HEK293 (cell line): Measurements from ENCODE around the gene MS4A10.
A peak's percentile ranks its signal among the peaks of the same experiment; 100 is the strongest.

Source experiments
- CTCF ChIA-PET: fragments of 350-600 bp; formaldehyde crosslinking; extraction: SDS; loops from one replicate; lab custom pipeline; 2021; ENCODE audit warnings: antibody characterized with exemption; lab: Yijun Ruan, JAX
- POLR2A ChIA-PET: fragments of 300-600 bp; formaldehyde crosslinking; extraction: SDS; loops from one replicate; lab custom pipeline; 2020; ENCODE audit warnings: antibody characterized with exemption, inconsistent platforms; lab: Yijun Ruan, JAX
- H3K27ac ChIP-seq: fragments of 200-500 bp; sonication (Bioruptor generic); 2 replicates; pipeline ENCODE4 v1.5.1; 2014; ENCODE audit warnings: low read depth, low read length, control low read depth, inconsistent platforms; ENCODE audit errors: extremely low read depth
- H3K36me3 ChIP-seq, 2 experiments: fragments of 200-500 bp in 1 of 2; sonication (Bioruptor generic) in 1 of 2; 1 replicate in 1 of 2; 2 replicates in 1 of 2; pipeline ENCODE4 v1.5.1; 2014 to 2017; ENCODE audit warnings: inconsistent platforms in 2 of 2, low read length in 2 of 2; ENCODE audit not compliant: control insufficient read depth in 2 of 2, insufficient read depth in 1 of 2
- H3K4me1 ChIP-seq: fragments of 200-500 bp; sonication (Bioruptor generic); 2 replicates; pipeline ENCODE4 v1.5.1; 2014; ENCODE audit warnings: mild to moderate bottlenecking, low read length, inconsistent platforms; ENCODE audit not compliant: control insufficient read depth, insufficient read depth
- H3K4me3 ChIP-seq: 2 replicates; pipeline ENCODE4 v1.5.1; 2011; ENCODE audit warnings: low read depth, mild to moderate bottlenecking, control low read depth, low read length, moderate library complexity
- H3K9me3 ChIP-seq: fragments of 200-500 bp; sonication (Bioruptor generic); 2 replicates; pipeline ENCODE4 v1.5.1; 2014; ENCODE audit warnings: low read depth, low read length, inconsistent platforms; ENCODE audit not compliant: control insufficient read depth, insufficient read depth
- CTCF ChIP-seq: fragments of 450-650 bp; formaldehyde crosslinking; IDR thresholded peaks from 2 replicates; pipeline ENCODE4 v1.5.1; 2016; ENCODE audit warnings: missing biosample characterization, missing genetic modification characterization
- EGR2 ChIP-seq: fragments of 450-650 bp; formaldehyde crosslinking; IDR thresholded peaks from 2 replicates; pipeline ENCODE4 v1.5.1; 2016; ENCODE audit warnings: low read depth, missing biosample characterization, missing genetic modification characterization
- HIC1 ChIP-seq: fragments of 450-650 bp; formaldehyde crosslinking; IDR thresholded peaks from 2 replicates; pipeline ENCODE4 v1.5.1; 2016; ENCODE audit warnings: missing biosample characterization, missing genetic modification characterization
- KLF10 ChIP-seq: fragments of 450-650 bp; IDR thresholded peaks from 2 replicates; pipeline ENCODE4 v1.5.1; 2018; ENCODE audit warnings: missing biosample characterization, mild to moderate bottlenecking, missing genetic modification characterization
- ZBTB1 ChIP-seq: fragments of 450-650 bp; formaldehyde crosslinking; IDR thresholded peaks from 2 replicates; pipeline ENCODE4 v1.5.1; 2016; ENCODE audit warnings: missing biosample characterization, missing genetic modification characterization
- ZBTB17 ChIP-seq: fragments of 450-650 bp; formaldehyde crosslinking; IDR thresholded peaks from 2 replicates; pipeline ENCODE4 v1.5.1; 2016; ENCODE audit warnings: missing biosample characterization, missing genetic modification characterization
- ZBTB21 ChIP-seq: fragments of 450-650 bp; formaldehyde crosslinking; IDR thresholded peaks from 2 replicates; pipeline ENCODE4 v1.5.1; 2017; ENCODE audit warnings: missing biosample characterization, missing genetic modification characterization
- ZBTB8A ChIP-seq: fragments of 450-650 bp; formaldehyde crosslinking; IDR thresholded peaks from 2 replicates; pipeline ENCODE4 v1.5.1; 2016; ENCODE audit warnings: missing biosample characterization, missing genetic modification characterization
- ZNF2 ChIP-seq: fragments of 450-650 bp; formaldehyde crosslinking; IDR thresholded peaks from 2 replicates; pipeline ENCODE4 v1.5.1; 2016; ENCODE audit warnings: missing biosample characterization, missing genetic modification characterization
- ZNF274 ChIP-seq, 2 experiments: fragments of 200-500 bp in 1 of 2; fragments of 450-650 bp in 1 of 2; sonication (Bioruptor generic) in 1 of 2; formaldehyde crosslinking in 1 of 2; IDR thresholded peaks; 2 replicates each; pipeline versions ENCODE4 v1.5.1 to v1.6.1; 2014 to 2016; ENCODE audit warnings: borderline replicate concordance in 1 of 2, inconsistent platforms in 1 of 2, low read length in 1 of 2, missing biosample characterization in 1 of 2, missing genetic modification characterization in 1 of 2
- ZNF302 ChIP-seq: fragments of 450-650 bp; formaldehyde crosslinking; IDR thresholded peaks from 2 replicates; pipeline ENCODE4 v1.5.1; 2016; ENCODE audit warnings: missing biosample characterization, missing genetic modification characterization, low read depth
- ZNF398 ChIP-seq: fragments of 450-650 bp; formaldehyde crosslinking; IDR thresholded peaks from 2 replicates; pipeline ENCODE4 v1.5.1; 2017; ENCODE audit warnings: missing biosample characterization, missing genetic modification characterization
- ZNF529 ChIP-seq: fragments of 450-650 bp; formaldehyde crosslinking; IDR thresholded peaks from 2 replicates; pipeline ENCODE4 v1.5.1; 2017; ENCODE audit warnings: missing genetic modification characterization, missing biosample characterization; ENCODE audit not compliant: insufficient replicate concordance
- ZNF561 ChIP-seq: fragments of 450-650 bp; IDR thresholded peaks from 2 replicates; pipeline ENCODE4 v1.5.1; 2018; ENCODE audit warnings: missing biosample characterization, missing genetic modification characterization, borderline replicate concordance
- ZNF626 ChIP-seq: fragments of 450-650 bp; sonication (Bioruptor Pico); formaldehyde crosslinking; IDR thresholded peaks from 2 replicates; pipeline ENCODE4 v1.5.1; 2018; ENCODE audit warnings: missing biosample characterization, missing genetic modification characterization, inconsistent platforms
- ZNF654 ChIP-seq: fragments of 450-650 bp; formaldehyde crosslinking; IDR thresholded peaks from 2 replicates; pipeline ENCODE4 v1.5.1; 2016; ENCODE audit warnings: low read depth, missing biosample characterization, missing genetic modification characterization
- ZNF660 ChIP-seq: fragments of 450-650 bp; IDR thresholded peaks from 2 replicates; pipeline ENCODE4 v1.5.1; 2018; ENCODE audit warnings: missing biosample characterization, mild to moderate bottlenecking, missing genetic modification characterization
- ZNF830 ChIP-seq: fragments of 450-650 bp; IDR thresholded peaks from 2 replicates; pipeline ENCODE4 v1.5.0; 2018; ENCODE audit warnings: missing biosample characterization, missing genetic modification characterization, low read depth, mild to moderate bottlenecking, moderate library complexity
- ZNF843 ChIP-seq: fragments of 450-650 bp; formaldehyde crosslinking; IDR thresholded peaks from 2 replicates; pipeline ENCODE4 v1.5.1; 2016; ENCODE audit warnings: missing biosample characterization, missing genetic modification characterization
- TF ChIP-seq, protein P1 (sequence below): fragments of 450-650 bp; formaldehyde crosslinking; IDR thresholded peaks from 2 replicates; pipeline ENCODE4 v1.5.1; 2017; ENCODE audit warnings: missing biosample characterization, missing genetic modification characterization
- TF ChIP-seq, protein P2 (sequence below): fragments of 450-650 bp; formaldehyde crosslinking; conservative IDR thresholded peaks from 2 replicates; pipeline ENCODE4 v1.5.1; 2016; ENCODE audit warnings: low read depth, missing biosample characterization, missing genetic modification characterization
- TF ChIP-seq, protein P3 (sequence below): fragments of 450-650 bp; formaldehyde crosslinking; IDR thresholded peaks from 2 replicates; pipeline ENCODE4 v1.5.1; 2016; ENCODE audit warnings: missing biosample characterization, missing genetic modification characterization

The MS4A10 gene

DNA sequence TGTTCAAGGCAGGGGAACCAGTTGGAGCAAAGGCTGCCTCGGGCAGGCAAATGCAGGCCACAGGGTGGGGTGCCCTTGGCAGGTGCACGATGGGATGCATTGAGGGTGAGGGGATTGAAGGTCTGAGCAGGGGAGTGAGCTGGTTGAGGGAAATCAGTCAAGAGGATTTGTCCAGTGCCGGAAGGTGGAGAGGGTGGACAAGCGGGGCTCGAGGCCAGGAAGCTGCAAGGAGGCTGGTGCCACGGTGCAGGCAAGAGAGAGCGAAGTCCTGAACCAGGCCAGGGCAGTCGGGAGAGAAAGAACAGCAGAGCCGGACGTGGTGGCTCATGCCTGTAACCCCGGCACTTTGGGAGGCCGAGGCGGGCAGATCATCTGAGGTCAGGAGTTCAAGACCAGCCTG lies 10.4 kb upstream of the MS4A10 start (continued):
- no peak for TF ChIP-seq KLF10 (tag by site-specific recombination)
- TF ChIP-seq ZNF843 (tag by site-specific recombination) = no peak
- no peak for TF ChIP-seq ZNF529 (tag by site-specific recombination)
- TF ChIP-seq ZBTB1 = no peak
- no peak for TF ChIP-seq ZBTB21 (tag by site-specific recombination)
- no peak for TF ChIP-seq ZNF626 (tag by site-specific recombination)
- TF ChIP-seq ZNF398 = no peak
- no peak for TF ChIP-seq ZNF302 (tag by site-specific recombination)
- TF ChIP-seq, protein P1, sequence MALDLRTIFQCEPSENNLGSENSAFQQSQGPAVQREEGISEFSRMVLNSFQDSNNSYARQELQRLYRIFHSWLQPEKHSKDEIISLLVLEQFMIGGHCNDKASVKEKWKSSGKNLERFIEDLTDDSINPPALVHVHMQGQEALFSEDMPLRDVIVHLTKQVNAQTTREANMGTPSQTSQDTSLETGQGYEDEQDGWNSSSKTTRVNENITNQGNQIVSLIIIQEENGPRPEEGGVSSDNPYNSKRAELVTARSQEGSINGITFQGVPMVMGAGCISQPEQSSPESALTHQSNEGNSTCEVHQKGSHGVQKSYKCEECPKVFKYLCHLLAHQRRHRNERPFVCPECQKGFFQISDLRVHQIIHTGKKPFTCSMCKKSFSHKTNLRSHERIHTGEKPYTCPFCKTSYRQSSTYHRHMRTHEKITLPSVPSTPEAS = no peak
- no peak for TF ChIP-seq ZNF274 (IDR thresholded peaks at IDR 0.05; ENCODE audit: low read length)
- no peak for TF ChIP-seq ZNF274 (tag by site-specific recombination; IDR thresholded peaks at IDR 0.05; ENCODE audit: borderline replicate concordance)
- TF ChIP-seq, protein P2, sequence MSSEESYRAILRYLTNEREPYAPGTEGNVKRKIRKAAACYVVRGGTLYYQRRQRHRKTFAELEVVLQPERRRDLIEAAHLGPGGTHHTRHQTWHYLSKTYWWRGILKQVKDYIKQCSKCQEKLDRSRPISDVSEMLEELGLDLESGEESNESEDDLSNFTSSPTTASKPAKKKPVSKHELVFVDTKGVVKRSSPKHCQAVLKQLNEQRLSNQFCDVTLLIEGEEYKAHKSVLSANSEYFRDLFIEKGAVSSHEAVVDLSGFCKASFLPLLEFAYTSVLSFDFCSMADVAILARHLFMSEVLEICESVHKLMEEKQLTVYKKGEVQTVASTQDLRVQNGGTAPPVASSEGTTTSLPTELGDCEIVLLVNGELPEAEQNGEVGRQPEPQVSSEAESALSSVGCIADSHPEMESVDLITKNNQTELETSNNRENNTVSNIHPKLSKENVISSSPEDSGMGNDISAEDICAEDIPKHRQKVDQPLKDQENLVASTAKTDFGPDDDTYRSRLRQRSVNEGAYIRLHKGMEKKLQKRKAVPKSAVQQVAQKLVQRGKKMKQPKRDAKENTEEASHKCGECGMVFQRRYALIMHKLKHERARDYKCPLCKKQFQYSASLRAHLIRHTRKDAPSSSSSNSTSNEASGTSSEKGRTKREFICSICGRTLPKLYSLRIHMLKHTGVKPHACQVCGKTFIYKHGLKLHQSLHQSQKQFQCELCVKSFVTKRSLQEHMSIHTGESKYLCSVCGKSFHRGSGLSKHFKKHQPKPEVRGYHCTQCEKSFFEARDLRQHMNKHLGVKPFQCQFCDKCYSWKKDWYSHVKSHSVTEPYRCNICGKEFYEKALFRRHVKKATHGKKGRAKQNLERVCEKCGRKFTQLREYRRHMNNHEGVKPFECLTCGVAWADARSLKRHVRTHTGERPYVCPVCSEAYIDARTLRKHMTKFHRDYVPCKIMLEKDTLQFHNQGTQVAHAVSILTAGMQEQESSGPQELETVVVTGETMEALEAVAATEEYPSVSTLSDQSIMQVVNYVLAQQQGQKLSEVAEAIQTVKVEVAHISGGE (tag by site-specific recombination) = no peak
- TF ChIP-seq ZNF830 = no peak

DNA sequence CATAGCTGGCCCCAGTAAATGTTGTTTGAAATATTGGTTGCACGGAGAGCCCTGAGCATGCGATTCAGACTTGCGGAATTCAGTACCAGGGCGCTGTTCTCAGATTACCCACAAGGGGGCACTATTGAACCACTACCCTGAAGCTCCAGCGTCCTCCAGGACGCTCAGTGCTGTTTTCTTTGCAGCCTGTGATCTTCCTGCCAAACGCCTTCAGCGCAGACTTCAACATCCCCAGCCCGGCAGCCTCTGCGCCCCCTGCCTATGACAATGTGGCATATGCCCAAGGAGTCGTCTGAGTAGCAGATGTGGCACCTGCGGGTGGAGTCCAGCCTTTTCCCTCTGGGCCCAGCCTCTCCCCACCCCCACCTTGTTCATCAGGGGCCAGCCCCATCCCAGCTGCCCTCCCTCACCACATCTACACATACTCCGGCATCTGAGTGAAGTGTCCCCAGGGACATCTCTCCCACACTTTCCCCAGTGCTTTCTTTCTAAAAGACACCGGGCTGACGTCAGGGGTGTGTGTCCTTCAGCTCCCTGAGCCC lies 9.6 kb upstream of the MS4A10 start:
- Histone ChIP-seq H3K4me3 (no peak overlapping the region), H3K4me1 (no peaks in the 10 kb centered on the region), H3K9me3 (no peaks in the 10 kb centered on the region), H3K36me3 (no peaks in the 10 kb centered on the region), H3K27ac (no peak overlapping the region)
- ChIA-PET POLR2A (interaction anchor here (0.5 to 1.4 kb wide), 3 partner anchors 13 to 369 kb away, joined by 3 to 5 read pairs (median 4); no protein-coding TSS in a partner anchor), CTCF (interaction anchor here (0.5 to 6.7 kb wide), 35 partner anchors 10 to 1215 kb away, joined by 3 to 34 read pairs (median 4); partner anchors contain the start of genes MS4A10 and MS4A15)
- TF ChIP-seq ZNF2 (tag by site-specific recombination) = peak; percentile 47; the same call in 1 of the 2 replicates
- peak; percentile 72 for TF ChIP-seq ZBTB17
- TF ChIP-seq EGR2 (tag by site-specific recombination) = 0 out of 2 replicates have a peak, but pooled peaks have one; percentile 6
- peak; percentile 41; the same call in 1 of the 2 replicates for TF ChIP-seq HIC1
- TF ChIP-seq ZBTB8A (tag by site-specific recombination) = 0 out of 2 replicates have a peak, but pooled peaks have one; percentile 24
- peak; percentile 86 for TF ChIP-seq CTCF (tag by site-specific recombination)
- peak; percentile 59; the same call in 1 of the 2 replicates for TF ChIP-seq ZNF660
- no peak for TF ChIP-seq ZNF561 (tag by site-specific recombination)
- peak; percentile 92 for TF ChIP-seq ZNF654 (tag by site-specific recombination)
- TF ChIP-seq, protein P3, sequence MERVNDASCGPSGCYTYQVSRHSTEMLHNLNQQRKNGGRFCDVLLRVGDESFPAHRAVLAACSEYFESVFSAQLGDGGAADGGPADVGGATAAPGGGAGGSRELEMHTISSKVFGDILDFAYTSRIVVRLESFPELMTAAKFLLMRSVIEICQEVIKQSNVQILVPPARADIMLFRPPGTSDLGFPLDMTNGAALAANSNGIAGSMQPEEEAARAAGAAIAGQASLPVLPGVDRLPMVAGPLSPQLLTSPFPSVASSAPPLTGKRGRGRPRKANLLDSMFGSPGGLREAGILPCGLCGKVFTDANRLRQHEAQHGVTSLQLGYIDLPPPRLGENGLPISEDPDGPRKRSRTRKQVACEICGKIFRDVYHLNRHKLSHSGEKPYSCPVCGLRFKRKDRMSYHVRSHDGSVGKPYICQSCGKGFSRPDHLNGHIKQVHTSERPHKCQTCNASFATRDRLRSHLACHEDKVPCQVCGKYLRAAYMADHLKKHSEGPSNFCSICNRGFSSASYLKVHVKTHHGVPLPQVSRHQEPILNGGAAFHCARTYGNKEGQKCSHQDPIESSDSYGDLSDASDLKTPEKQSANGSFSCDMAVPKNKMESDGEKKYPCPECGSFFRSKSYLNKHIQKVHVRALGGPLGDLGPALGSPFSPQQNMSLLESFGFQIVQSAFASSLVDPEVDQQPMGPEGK (tag by site-specific recombination) = 0 out of 2 replicates have a peak, but pooled peaks have one; percentile 33
